Vagina (tissue), 2 donors: ENCODE measurements around the gene TAB3. TPM values are rescaled to one million over a fixed set of nuclear protein-coding genes. Genes with fewer than 3 reads are reported as not detected.

Source experiments
- DNase-seq, 2 donors: peaks; one replicate each; pipeline ENCODE4 v3.0.0-alpha.2; 2017; ENCODE audit errors: extremely low spot score in 2 of 2
- H3K27ac ChIP-seq: fragments of 200-600 bp; sonication (generic); one replicate; pipeline ENCODE4 v1.5.1; 2019
- H3K27me3 ChIP-seq: fragments of 200-600 bp; sonication (generic); one replicate; pipeline ENCODE4 v1.5.1; 2019
- H3K36me3 ChIP-seq, 2 donors: fragments of 200-600 bp; sonication (generic); one replicate each; pipeline ENCODE4 v1.5.1; 2017 to 2019
- H3K4me1 ChIP-seq: fragments of 200-600 bp; sonication (generic); one replicate; pipeline ENCODE4 v1.5.1; 2019
- H3K4me3 ChIP-seq, 2 donors: fragments of 200-600 bp; sonication (generic); 1 replicate in 1 of 2; 2 replicates in 1 of 2; pipeline ENCODE4 v1.5.1; 2016 to 2019
- H3K9me3 ChIP-seq: fragments of 200-600 bp; sonication (generic); one replicate; pipeline ENCODE4 v1.5.1; 2019
- POLR2A ChIP-seq, 2 donors: fragments of 450-650 bp; IDR thresholded peaks; one replicate each; pipeline ENCODE4 v1.6.1; 2017; ENCODE audit warnings: antibody characterized with exemption in 2 of 2, mild to moderate bottlenecking in 2 of 2, moderate library complexity in 2 of 2
- POLR2AphosphoS5 ChIP-seq, 2 donors: sonication (generic); formaldehyde crosslinking; IDR thresholded peaks; one replicate each; pipeline ENCODE4 v1.9.0; 2017; ENCODE audit warnings: antibody characterized with exemption in 2 of 2, mild to moderate bottlenecking in 2 of 2, low read depth in 1 of 2; ENCODE audit not compliant: insufficient read depth in 1 of 2
- intact Hi-C: fragments of 100-400 bp; cut with DNase I; formaldehyde crosslinking; loops from one replicate; pipeline ENCODE4 v1.15.1; 2023
- total RNA-seq: library from RNA; depleted of rRNA; stranded (reverse); fragments of >200 nt; gene quantifications from one replicate; pipeline ENCODE4 v1.2.3, GENCODE V29; 2016
- TF ChIP-seq, protein P1 (sequence below), 3 experiments: fragments of 450-650 bp in 2 of 3; fragments of 200-600 bp in 1 of 3; sonication (generic) in 1 of 3; IDR thresholded peaks; one replicate each; pipeline ENCODE4 v1.5.1; 2017 to 2019; ENCODE audit warnings: antibody characterized with exemption in 3 of 3, mild to moderate bottlenecking in 2 of 3, moderate library complexity in 2 of 3

TAB3 gene
- total RNA-seq, 1 donor from 2014 or later = 18.4 TPM

DNA sequence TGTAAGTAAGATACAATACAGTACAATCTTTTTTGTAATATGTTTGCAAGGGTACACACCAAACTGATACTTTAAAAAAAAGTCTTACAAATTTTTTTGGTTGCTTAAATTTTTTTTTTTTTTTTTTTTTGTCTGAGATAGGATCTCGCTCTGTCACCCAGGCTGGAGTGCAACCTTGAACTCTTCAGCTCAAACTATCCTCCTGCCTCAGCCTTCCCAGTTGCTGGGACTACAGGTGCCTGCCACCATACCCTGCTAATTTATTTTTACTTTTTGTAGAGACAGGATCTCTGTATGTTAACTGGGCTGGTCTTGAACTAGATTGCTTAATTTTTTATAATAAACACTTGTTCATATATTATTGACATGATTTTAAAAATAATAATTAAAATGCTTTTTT lies 41.1 kb upstream of the TAB3 start:
- Histone ChIP-seq H3K27ac (no peak overlapping the region), H3K36me3 (no peaks in the 10 kb centered on the region), H3K27me3 (no peaks in the 10 kb centered on the region), H3K4me1 (no peaks in the 10 kb centered on the region), H3K4me3 (no peak overlapping the region), H3K9me3 (no peaks in the 10 kb centered on the region)
- intact Hi-C loops = no loop called here
- no peak for DNase-seq
- TF ChIP-seq, protein P1, sequence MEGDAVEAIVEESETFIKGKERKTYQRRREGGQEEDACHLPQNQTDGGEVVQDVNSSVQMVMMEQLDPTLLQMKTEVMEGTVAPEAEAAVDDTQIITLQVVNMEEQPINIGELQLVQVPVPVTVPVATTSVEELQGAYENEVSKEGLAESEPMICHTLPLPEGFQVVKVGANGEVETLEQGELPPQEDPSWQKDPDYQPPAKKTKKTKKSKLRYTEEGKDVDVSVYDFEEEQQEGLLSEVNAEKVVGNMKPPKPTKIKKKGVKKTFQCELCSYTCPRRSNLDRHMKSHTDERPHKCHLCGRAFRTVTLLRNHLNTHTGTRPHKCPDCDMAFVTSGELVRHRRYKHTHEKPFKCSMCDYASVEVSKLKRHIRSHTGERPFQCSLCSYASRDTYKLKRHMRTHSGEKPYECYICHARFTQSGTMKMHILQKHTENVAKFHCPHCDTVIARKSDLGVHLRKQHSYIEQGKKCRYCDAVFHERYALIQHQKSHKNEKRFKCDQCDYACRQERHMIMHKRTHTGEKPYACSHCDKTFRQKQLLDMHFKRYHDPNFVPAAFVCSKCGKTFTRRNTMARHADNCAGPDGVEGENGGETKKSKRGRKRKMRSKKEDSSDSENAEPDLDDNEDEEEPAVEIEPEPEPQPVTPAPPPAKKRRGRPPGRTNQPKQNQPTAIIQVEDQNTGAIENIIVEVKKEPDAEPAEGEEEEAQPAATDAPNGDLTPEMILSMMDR (IDR thresholded peaks at IDR 0.05) = no peak
- TF ChIP-seq POLR2A (IDR thresholded peaks at IDR 0.05) (no peak), POLR2AphosphoS5 (IDR thresholded peaks at IDR 0.05; ENCODE audit: insufficient read depth in 1 of 2, low read depth in 1 of 2) (no peak)

DNA sequence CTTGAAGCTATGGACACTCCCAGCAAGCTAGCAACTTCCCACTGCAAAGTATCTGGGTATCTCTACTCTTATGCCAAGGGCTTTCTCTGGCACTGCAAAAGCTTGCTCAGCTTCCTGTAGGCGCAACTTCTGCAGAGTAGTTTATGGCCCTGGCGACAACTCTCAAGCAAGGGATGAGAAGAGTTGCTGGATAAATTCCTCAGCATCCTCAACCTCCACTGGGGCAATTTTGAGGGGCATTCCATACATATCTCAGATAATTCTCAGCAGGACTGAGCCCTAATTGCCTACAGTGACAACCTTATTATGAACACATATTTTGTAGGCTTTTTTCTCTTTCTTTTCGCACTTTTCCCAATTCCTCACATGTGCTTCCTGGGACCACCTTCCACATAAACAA lies 31.2 kb upstream of the TAB3 start:
- intact Hi-C loops = no loop called here
- DNase-seq = no peak
- Histone ChIP-seq H3K9me3 (no peaks in the 10 kb centered on the region), H3K27ac (no peak overlapping the region), H3K36me3 (no peaks in the 10 kb centered on the region), H3K4me3 (no peak overlapping the region), H3K27me3 (no peaks in the 10 kb centered on the region), H3K4me1 (no peaks in the 10 kb centered on the region)
- TF ChIP-seq, protein P1 (IDR thresholded peaks at IDR 0.05) = no peak
- TF ChIP-seq POLR2A (IDR thresholded peaks at IDR 0.05) = no peak
- no peak for TF ChIP-seq POLR2AphosphoS5 (IDR thresholded peaks at IDR 0.05; ENCODE audit: insufficient read depth in 1 of 2, low read depth in 1 of 2)

DNA sequence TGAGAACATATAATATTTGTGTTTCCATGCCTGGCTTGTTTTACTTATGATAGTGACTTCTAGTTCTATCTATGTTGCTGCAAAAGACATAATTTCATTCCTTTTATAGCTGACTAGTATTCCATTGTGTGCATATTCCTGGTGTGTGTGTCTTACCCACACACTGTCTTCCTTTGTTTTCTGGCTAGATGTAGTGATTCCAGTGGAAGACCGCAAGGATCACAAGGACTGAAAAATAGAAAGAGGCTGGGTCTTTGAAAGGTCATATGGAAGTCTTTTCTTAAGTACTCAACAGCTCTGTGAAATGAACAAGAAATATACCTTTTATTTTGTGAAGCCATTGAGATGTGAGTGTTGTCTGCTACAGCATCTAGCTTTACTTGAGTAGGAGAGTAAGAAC lies 29.4 kb upstream of the TAB3 start:
- intact Hi-C loops = no loop called here
- Histone ChIP-seq H3K27ac (no peak overlapping the region), H3K36me3 (no peaks in the 10 kb centered on the region), H3K4me3 (no peak overlapping the region), H3K27me3 (no peaks in the 10 kb centered on the region), H3K9me3 (no peaks in the 10 kb centered on the region), H3K4me1 (no peaks in the 10 kb centered on the region)
- no peak for DNase-seq
- no peak for TF ChIP-seq POLR2A (IDR thresholded peaks at IDR 0.05)
- TF ChIP-seq POLR2AphosphoS5 (IDR thresholded peaks at IDR 0.05; ENCODE audit: insufficient read depth in 1 of 2, low read depth in 1 of 2) = no peak
- TF ChIP-seq, protein P1 (IDR thresholded peaks at IDR 0.05) = no peak

DNA sequence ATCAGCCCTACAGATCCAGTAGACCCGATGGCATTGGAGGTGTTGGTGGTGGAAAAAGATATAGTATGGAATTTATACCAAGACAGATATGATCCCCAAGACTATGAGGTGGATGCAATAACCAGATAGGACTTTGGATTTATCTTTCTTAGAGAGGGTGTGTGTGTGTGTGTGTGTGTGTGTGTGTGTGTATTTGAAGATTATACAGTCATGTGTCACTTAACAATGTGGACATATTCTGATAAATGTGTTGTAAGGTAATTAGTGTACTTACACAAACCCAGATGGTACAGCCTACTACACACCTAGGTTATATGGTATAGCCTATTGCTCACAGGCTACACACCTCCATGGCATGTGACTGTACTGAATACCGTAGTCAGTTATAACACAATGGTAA lies 24.4 kb upstream of the TAB3 start:
- TF ChIP-seq POLR2A (IDR thresholded peaks at IDR 0.05) (no peak), POLR2AphosphoS5 (IDR thresholded peaks at IDR 0.05; ENCODE audit: insufficient read depth in 1 of 2, low read depth in 1 of 2) (no peak)
- TF ChIP-seq, protein P1 (IDR thresholded peaks at IDR 0.05) = no peak
- Histone ChIP-seq H3K4me3 (no peak overlapping the region), H3K36me3 (no peaks in the 10 kb centered on the region), H3K27me3 (no peaks in the 10 kb centered on the region), H3K9me3 (no peaks in the 10 kb centered on the region), H3K27ac (no peak overlapping the region), H3K4me1 (no peaks in the 10 kb centered on the region)
- DNase-seq = no peak
- intact Hi-C loops = no loop called here

DNA sequence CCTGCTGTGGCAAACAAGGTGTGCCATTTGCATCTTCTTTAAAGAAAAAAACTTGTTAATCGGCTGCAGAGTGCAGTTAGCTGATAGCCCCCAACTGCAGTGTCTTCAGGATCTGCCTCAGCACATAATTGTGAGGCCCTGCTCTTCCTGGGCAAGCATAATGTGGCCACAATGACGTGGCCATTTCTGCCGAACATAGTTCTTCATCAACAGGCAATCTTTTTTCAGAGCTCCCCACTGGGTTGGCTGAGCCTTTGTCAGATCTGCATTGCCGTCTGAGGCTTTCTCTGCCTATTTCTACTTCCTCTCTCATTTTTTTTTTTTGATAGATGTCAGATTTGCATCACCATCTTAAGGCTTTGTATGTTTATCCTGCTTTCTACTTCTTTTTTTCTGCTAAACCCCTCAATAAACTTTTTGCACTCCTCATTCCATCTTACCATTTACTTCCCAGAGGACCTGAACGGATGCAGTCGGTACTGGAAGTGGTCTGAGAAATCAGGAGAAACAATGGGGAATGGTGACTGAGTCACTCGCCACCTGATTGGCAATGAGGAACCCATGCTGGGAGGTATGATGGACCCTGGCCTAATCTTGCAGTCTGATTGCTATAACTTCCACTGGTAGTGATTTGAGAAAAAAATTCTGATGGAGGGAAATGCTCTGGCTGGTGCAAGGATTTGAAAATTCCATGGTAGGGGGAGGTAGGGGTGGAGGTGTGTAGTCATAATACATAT lies 21.2 kb upstream of the TAB3 start:
- Histone ChIP-seq H3K9me3 (no peaks in the 10 kb centered on the region), H3K4me1 (no peaks in the 10 kb centered on the region), H3K27ac (no peak overlapping the region), H3K27me3 (no peaks in the 10 kb centered on the region), H3K4me3 (no peak overlapping the region), H3K36me3 (no peaks in the 10 kb centered on the region)
- TF ChIP-seq, protein P1 (IDR thresholded peaks at IDR 0.05) = no peak
- no peak for TF ChIP-seq POLR2A (IDR thresholded peaks at IDR 0.05)
- TF ChIP-seq POLR2AphosphoS5 (IDR thresholded peaks at IDR 0.05; ENCODE audit: insufficient read depth in 1 of 2, low read depth in 1 of 2) = no peak
- intact Hi-C loops = no loop called here
- DNase-seq = no peak
